22Rv1 (cell line): ENCODE measurements around the gene UMOD.

Source experiments
- H3K27ac ChIP-seq: fragments of 450-650 bp; 2 replicates; pipeline ENCODE4 v1.5.1; 2017
- CTCF ChIP-seq: fragments of 450-650 bp; IDR thresholded peaks from 2 replicates; pipeline ENCODE4 v1.5.1; 2017; ENCODE audit warnings: mild to moderate bottlenecking
- ZFX ChIP-seq: fragments of 450-650 bp; IDR thresholded peaks from 2 replicates; pipeline ENCODE4 v1.6.1; 2017; ENCODE audit warnings: antibody characterized with exemption, borderline replicate concordance

The UMOD gene

GRCh38 chr16:20285993-20286499 lies 66.5 kb downstream of the UMOD start:
- no peak overlapping the region for H3K27ac ChIP-seq
- TF ChIP-seq CTCF (no peak), ZFX (no peak)
